ENCODE data around the gene CTNND2.

- no peak for TF ChIP-seq CTCF (IDR thresholded peaks at IDR 0.05)
- TF ChIP-seq POLR2A (IDR thresholded peaks at IDR 0.05) = no peak
Measured at GRCh38 chr5:11383506-11384095, 520.6 kb downstream of the CTNND2 start.

All from Peyer's patch (tissue), 4 donors.